GM19035 (cell line): ENCODE data around the gene OS9.

Experiments
- ATAC-seq: cut with Tn5 transposase; IDR thresholded peaks from one replicate; pipeline ENCODE4 v1.9.1; 2021; ENCODE audit not compliant: unreplicated experiment

The OS9 gene

DNA sequence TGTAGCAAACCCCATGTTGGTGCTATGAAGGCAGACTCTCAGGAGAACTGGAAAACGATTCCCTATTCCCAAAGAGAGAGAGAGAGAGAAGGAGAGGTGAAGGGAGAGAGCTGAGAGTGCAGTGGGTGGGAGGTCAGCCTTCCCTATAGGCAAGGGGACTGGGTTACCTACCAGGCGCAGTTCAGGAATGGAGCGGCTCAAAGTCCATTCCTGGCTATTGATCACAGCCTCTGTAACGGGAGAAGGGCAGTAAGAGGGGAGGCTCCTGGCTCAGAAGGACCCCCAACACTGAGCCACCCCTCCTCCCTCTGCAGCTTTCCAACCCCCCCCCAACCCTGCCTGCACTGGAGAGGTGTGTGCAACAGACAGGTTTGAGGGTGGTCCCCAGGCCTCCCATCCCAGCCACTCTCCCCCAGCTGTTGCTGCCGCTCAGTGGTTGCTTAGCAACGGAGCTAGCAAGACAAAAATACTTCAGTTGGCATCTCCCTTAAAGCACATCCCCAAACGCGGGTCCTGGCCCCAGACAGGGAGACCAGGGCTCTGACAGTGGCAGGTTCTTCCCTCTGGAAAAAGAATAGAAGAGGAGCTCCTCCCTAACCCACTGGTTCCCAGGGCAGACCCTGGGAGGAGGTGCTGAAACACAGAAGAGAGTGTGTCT is 41.4 kb downstream of the OS9 start:
- no peak for ATAC-seq

GRCh38 chr12:57735952-57736740 is 42.2 kb downstream of the OS9 start:
- no peak for ATAC-seq

DNA sequence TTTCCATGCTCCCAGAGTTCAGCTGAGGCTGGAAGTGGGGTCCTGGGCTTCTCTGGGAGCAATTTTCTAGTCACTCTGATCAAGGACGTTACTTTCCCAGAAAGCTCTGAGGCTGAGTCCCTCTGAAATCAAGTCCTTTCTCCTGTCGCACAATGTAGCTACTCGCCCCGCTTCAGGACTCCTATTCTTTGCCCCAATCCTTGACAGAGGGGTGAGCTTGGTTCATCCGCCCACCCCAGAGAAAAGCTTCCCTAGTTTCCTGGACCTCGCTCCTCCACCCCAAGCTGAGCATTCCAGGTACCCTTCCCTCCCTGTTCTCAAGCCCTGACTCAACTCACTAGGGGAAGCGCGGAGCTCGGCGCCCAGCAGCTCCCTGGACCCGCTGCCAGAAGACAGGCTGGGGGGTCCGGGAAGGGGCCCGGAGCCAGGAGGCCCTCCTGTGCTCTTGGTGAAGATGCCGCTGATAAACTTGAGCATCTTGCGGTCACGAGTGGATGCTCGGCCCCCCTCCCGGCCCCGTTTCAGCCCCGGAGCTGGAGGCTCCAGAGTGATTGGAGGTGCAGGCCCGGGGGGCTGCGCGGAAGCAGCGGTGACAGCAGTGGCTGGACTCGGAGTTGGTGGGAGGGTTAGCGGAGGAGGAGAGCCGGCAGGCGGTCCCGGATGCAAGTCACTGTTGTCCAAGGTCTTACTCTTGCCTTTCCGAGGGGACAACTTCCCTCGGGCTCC is 43.0 kb downstream of the OS9 start:
- no peak for ATAC-seq

GRCh38 chr12:57737467-57738460 is 43.8 kb downstream of the OS9 start:
- ATAC-seq = no peak

- ATAC-seq = no peak
These were observed 44.8 kb downstream of the OS9 start, which contains the start of gene AGAP2 for GRCh38 chr12:57738661-57739237. Gene AGAP2, minus strand, starts transcription at chr12:57738742. Its CDS starts 496 bp downstream, at chr12:57738246.

DNA sequence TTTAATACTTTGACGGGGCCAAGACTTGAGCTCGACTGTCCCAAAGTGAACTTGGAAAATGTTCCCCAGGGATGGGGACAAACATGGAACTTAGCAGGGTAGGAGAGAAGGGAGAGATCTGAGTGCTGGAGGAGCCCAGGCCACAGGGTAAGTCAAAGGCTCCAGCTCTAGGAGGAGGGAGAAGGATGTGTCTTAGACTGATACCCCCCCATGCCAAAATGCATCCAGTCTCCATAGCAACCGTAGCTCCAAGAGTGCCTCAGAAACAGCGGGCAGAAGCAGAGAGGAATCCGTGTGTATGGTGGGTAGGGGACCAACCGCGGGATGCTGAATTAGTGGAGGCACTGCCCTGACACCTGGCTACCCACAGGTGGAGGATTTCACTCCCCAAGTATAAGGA is 45.5 kb downstream of the OS9 start:
- no peak for ATAC-seq

DNA sequence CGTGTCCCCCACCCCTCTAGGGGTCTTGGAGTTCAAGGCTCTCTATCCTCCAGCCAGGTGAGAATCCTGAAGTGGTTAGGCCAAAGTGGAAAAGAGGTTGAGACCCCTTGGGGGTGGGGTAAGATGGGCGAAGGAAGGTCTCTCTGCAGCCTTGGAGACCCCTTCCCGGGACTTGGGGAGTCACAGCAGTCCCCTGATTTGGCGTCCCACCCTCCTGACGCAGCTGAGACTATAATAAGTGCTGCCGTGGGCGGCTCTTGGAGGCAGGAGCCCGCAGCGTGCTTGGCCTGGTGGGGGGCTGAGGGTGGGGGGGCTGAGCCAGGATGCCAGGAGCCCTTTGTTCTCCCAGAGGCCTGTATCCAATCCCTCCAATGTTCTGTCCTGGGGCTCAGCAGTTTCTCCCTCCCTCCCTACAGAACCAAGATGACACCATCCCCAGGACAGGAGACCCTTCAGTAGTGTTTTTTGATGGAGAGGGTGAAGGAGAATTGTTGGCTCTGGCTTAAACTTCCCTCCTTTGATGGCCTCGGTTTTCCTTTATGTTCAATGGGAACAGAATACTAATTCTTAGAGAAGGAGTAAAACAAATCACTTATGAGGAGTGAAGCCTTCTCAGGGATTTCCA is 46.1 kb downstream of the OS9 start:
- ATAC-seq = no peak

GRCh38 chr12:57740656-57741412 is 46.9 kb downstream of the OS9 start:
- peak; percentile 38 for ATAC-seq

- ATAC-seq = no peak
These were observed 47.5 kb downstream of the OS9 start for GRCh38 chr12:57741413-57741789.

GRCh38 chr12:57741844-57742738 is 48.2 kb downstream of the OS9 start:
- peak; percentile 55 for ATAC-seq

DNA sequence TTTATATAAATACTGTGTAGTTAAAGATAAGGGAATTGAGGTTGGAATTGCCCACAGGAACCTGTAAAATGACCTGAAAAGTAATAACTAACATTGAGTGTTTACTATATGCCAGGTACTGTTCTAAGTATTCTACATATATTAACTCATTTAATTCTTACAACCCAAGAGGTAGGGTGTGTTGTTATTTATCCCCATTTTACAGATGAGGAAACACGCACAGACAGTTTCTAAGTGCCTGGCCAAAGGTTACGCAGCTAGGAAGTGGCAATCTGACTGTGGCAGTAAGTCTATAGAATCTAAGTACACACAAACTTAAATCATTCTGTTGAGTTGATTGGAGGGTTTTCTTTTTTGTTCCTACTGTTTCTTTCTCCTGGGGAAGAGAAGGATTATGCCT is 49.8 kb downstream of the OS9 start:
- ATAC-seq = no peak

GRCh38 chr12:57744194-57744776 is 50.4 kb downstream of the OS9 start:
- peak; percentile 43 for ATAC-seq

GRCh38 chr12:57744777-57745484 is 51.0 kb downstream of the OS9 start, which contains the start of gene TSPAN31:
Gene TSPAN31, plus strand, starts transcription at chr12:57745039. Its CDS starts 116 bp downstream, at chr12:57745155.
- peak; percentile 84 for ATAC-seq

- ATAC-seq = no peak
These were observed 51.6 kb downstream of the OS9 start for GRCh38 chr12:57745485-57745881.

DNA sequence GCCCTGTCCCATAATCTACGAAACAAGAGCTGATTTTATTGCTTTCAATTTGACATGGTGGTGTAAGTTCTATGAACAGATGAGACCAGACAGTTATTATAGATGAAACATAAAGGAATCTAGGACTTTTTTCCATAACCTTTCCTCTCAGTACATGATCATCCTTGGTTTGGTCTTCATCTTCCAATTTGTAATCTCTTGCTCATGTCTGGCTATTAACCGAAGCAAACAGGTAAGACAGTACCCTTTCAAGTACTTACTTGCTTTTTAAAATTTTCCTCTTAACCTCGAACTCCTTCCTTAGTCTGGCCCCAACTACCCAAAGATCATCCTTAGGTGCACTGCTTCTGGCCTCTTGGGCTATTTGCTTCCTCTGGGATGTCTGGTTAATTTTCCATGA is 52.1 kb downstream of the OS9 start:
- ATAC-seq = no peak

DNA sequence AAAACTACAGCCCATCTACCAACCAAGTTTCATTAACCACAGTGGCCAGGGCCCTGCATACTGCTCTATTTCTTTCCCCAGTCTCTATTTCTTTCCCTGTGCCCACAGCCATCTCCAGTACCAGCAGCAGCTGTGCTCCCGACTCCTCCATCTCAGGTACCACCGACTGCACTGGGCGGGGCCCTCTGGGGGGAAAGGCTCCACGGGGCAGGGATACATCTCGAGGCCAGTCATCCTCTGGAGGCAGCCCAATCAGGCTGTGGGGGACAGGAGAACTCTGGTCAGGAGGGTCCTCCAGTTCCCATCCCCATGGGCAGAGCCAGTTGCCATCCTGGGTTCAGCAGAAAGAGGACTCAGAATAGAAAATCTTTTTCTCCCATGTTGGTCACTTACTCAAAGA is 55.1 kb downstream of the OS9 start:
- ATAC-seq = no peak
